Measurements from ENCODE around the gene GSK3A.
A peak's percentile ranks its signal among the peaks of the same experiment; 100 is the strongest.

Gene GSK3A

GRCh38 chr19:42204664-42205063 is 37.7 kb downstream of the GSK3A start:
- Histone ChIP-seq H4K20me1 (ENCODE audit: insufficient read depth, low read length) (0 out of 2 replicates have a peak, but pooled peaks cover 2% of the 10 kb centered on the region), H3K79me2 (ENCODE audit: low read length) (peaks cover 98% of the 10 kb centered on the region), H3K36me3 (replicated peaks; ENCODE audit: insufficient read depth, low read length) (peaks cover 14% of the 10 kb centered on the region; the same call in 1 of the 2 replicates), H3K9me3 (replicated peaks; ENCODE audit: insufficient read depth, low read length) (no peaks in the 10 kb centered on the region), H3K27me3 (replicated peaks; ENCODE audit: insufficient read depth, low read length) (no peaks in the 10 kb centered on the region), H2AFZ (ENCODE audit: low read length) (no peak overlapping the region), H3K9me2 (replicated peaks; ENCODE audit: insufficient read depth, low read length) (no peaks in the 10 kb centered on the region), H3F3A (ENCODE audit: insufficient read depth, low read length) (peaks cover 30% of the 10 kb centered on the region), H3K4me2 (ENCODE audit: low read depth, low read length) (no peak overlapping the region), H3K4me3 (ENCODE audit: low read length) (no peak overlapping the region), H3K9ac (ENCODE audit: low read length) (no peak overlapping the region), H3K27ac (ENCODE audit: low read length) (no peak overlapping the region), H3K4me1 (ENCODE audit: low read length) (peaks cover 45% of the 10 kb centered on the region)
- TF ChIP-seq EZH2phosphoT487 (IDR thresholded peaks at IDR 0.05; ENCODE audit: low read length) (no peak), EZH2 (optimal IDR thresholded peaks at IDR 0.05; ENCODE audit: low read depth, low read length) (no peak)
- TF ChIP-seq, protein P1, sequence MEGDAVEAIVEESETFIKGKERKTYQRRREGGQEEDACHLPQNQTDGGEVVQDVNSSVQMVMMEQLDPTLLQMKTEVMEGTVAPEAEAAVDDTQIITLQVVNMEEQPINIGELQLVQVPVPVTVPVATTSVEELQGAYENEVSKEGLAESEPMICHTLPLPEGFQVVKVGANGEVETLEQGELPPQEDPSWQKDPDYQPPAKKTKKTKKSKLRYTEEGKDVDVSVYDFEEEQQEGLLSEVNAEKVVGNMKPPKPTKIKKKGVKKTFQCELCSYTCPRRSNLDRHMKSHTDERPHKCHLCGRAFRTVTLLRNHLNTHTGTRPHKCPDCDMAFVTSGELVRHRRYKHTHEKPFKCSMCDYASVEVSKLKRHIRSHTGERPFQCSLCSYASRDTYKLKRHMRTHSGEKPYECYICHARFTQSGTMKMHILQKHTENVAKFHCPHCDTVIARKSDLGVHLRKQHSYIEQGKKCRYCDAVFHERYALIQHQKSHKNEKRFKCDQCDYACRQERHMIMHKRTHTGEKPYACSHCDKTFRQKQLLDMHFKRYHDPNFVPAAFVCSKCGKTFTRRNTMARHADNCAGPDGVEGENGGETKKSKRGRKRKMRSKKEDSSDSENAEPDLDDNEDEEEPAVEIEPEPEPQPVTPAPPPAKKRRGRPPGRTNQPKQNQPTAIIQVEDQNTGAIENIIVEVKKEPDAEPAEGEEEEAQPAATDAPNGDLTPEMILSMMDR (IDR thresholded peaks at IDR 0.05; ENCODE audit: low read length) = no peak
- no peak for DNase-seq

- no peaks in the 10 kb centered on the region for H4K20me1 ChIP-seq (ENCODE audit: insufficient read depth, low read length)
These were observed 38.7 kb downstream of the GSK3A start for GRCh38 chr19:42203700-42204099.

GRCh38 chr19:42202290-42202880 is 40.0 kb downstream of the GSK3A start:
- H3K9ac ChIP-seq (ENCODE audit: low read length) = no peak overlapping the region; the same call in 1 of the 2 replicates
- peaks cover 75% of the 10 kb centered on the region for H3K79me2 ChIP-seq (ENCODE audit: low read length)
- H2AFZ ChIP-seq (ENCODE audit: low read length) = no peak overlapping the region
- H3K4me3 ChIP-seq (ENCODE audit: low read length) = no peak overlapping the region
- H3K4me2 ChIP-seq (ENCODE audit: low read depth, low read length) = peak overlapping the region; percentile 31; the same call in 1 of the 2 replicates
- no peaks in the 10 kb centered on the region for H4K20me1 ChIP-seq (ENCODE audit: insufficient read depth, low read length)
- H3K27me3 ChIP-seq (replicated peaks; ENCODE audit: insufficient read depth, low read length) = no peaks in the 10 kb centered on the region
- H3K36me3 ChIP-seq (replicated peaks; ENCODE audit: insufficient read depth, low read length) = 0 out of 2 replicates have a peak, but pooled peaks cover 3% of the 10 kb centered on the region
- H3F3A ChIP-seq (ENCODE audit: insufficient read depth, low read length) = peaks cover 39% of the 10 kb centered on the region
- TF ChIP-seq EZH2phosphoT487 (IDR thresholded peaks at IDR 0.05; ENCODE audit: low read length) (no peak), EZH2 (optimal IDR thresholded peaks at IDR 0.05; ENCODE audit: low read depth, low read length) (no peak)
- TF ChIP-seq, protein P1 (IDR thresholded peaks at IDR 0.05; ENCODE audit: low read length) = no peak
- H3K4me1 ChIP-seq (ENCODE audit: low read length) = peaks cover 57% of the 10 kb centered on the region
- peak overlapping the region; percentile 82; the same call in 1 of the 2 replicates for H3K27ac ChIP-seq (ENCODE audit: low read length)
- no peaks in the 10 kb centered on the region for H3K9me2 ChIP-seq (replicated peaks; ENCODE audit: insufficient read depth, low read length)
- no peaks in the 10 kb centered on the region for H3K9me3 ChIP-seq (replicated peaks; ENCODE audit: insufficient read depth, low read length)
- no peak for DNase-seq

More at GRCh38 chr19:42203700-42204099, 38.7 kb downstream of the GSK3A start:
- Histone ChIP-seq H3K4me1 (ENCODE audit: low read length) (peaks cover 54% of the 10 kb centered on the region), H3K4me2 (ENCODE audit: low read depth, low read length) (no peak overlapping the region), H3K79me2 (ENCODE audit: low read length) (peaks cover 88% of the 10 kb centered on the region), H3K27ac (ENCODE audit: low read length) (no peak overlapping the region), H2AFZ (ENCODE audit: low read length) (no peak overlapping the region), H3K9me2 (replicated peaks; ENCODE audit: insufficient read depth, low read length) (no peaks in the 10 kb centered on the region), H3K27me3 (replicated peaks; ENCODE audit: insufficient read depth, low read length) (no peaks in the 10 kb centered on the region), H3K4me3 (ENCODE audit: low read length) (no peak overlapping the region), H3K9ac (ENCODE audit: low read length) (no peak overlapping the region), H3F3A (ENCODE audit: insufficient read depth, low read length) (peaks cover 39% of the 10 kb centered on the region), H3K9me3 (replicated peaks; ENCODE audit: insufficient read depth, low read length) (no peaks in the 10 kb centered on the region), H3K36me3 (replicated peaks; ENCODE audit: insufficient read depth, low read length) (0 out of 2 replicates have a peak, but pooled peaks cover 8% of the 10 kb centered on the region)
- DNase-seq = no peak
- TF ChIP-seq EZH2phosphoT487 (IDR thresholded peaks at IDR 0.05; ENCODE audit: low read length) (no peak), EZH2 (optimal IDR thresholded peaks at IDR 0.05; ENCODE audit: low read depth, low read length) (no peak)
- TF ChIP-seq, protein P1 (IDR thresholded peaks at IDR 0.05; ENCODE audit: low read length) = no peak

All from MM.1S (cell line).